Astrocyte of the spinal cord (primary cell): ENCODE results near the gene TMEM114.

Source experiments
- DNase-seq: peaks from one replicate; pipeline ENCODE4 v3.0.0; 2011; ENCODE audit warnings: low read depth, low spot score
- H3K4me3 ChIP-seq: 2 replicates; pipeline ENCODE4 v1.5.1; 2011; ENCODE audit warnings: low read depth, mild to moderate bottlenecking, low read length, moderate library complexity
- in situ Hi-C: cut with HindIII; loops from 2 replicates; pipeline ENCODE4 v1.10.0; 2017; ENCODE audit warnings: low sequenced_read_pairs
- TF ChIP-seq, protein P1 (sequence below): IDR thresholded peaks from 2 replicates; pipeline ENCODE4 v1.5.1; 2012; ENCODE audit warnings: low read depth, mild to moderate bottlenecking, low read length, inconsistent platforms

Gene TMEM114

DNA sequence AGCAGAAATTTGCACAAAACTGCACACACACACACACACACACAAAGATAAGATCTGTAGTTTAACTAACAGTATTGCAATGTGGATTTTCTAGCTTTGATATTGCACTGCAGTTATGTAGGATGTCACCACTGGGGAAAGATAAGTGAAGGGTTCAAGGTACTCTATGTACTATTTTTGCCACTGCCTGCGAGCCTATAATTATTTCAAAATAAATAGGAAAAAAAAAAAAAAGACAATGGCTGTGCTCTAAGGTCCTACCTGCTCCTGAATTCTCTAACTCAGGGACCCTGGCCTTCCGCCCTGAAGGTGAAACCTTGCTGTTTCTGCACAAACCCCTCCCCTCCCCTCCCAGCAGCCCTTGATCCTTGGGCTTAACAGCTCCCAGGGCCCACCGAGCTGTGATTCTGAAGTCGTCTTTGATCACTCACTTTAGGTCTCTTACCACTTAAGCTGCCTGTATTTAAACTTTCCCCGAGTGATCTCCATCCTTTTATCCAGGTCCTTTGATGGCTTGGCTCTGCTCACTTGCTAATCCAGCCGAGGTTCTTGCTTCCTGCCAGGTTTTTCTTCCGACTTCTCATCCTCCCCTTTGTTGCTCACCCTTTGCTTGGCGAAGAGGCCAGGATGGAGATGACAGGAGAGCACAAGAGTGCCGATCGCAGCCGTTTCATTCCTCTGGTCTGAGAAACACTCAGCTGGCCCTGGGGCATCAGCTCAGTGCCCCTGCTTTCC is 37.7 kb downstream of the TMEM114 start:
- TF ChIP-seq, protein P1, sequence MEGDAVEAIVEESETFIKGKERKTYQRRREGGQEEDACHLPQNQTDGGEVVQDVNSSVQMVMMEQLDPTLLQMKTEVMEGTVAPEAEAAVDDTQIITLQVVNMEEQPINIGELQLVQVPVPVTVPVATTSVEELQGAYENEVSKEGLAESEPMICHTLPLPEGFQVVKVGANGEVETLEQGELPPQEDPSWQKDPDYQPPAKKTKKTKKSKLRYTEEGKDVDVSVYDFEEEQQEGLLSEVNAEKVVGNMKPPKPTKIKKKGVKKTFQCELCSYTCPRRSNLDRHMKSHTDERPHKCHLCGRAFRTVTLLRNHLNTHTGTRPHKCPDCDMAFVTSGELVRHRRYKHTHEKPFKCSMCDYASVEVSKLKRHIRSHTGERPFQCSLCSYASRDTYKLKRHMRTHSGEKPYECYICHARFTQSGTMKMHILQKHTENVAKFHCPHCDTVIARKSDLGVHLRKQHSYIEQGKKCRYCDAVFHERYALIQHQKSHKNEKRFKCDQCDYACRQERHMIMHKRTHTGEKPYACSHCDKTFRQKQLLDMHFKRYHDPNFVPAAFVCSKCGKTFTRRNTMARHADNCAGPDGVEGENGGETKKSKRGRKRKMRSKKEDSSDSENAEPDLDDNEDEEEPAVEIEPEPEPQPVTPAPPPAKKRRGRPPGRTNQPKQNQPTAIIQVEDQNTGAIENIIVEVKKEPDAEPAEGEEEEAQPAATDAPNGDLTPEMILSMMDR = no peak
- no peak overlapping the region for H3K4me3 ChIP-seq
- DNase-seq = no peak
- in situ Hi-C loops = no loop called here

DNA sequence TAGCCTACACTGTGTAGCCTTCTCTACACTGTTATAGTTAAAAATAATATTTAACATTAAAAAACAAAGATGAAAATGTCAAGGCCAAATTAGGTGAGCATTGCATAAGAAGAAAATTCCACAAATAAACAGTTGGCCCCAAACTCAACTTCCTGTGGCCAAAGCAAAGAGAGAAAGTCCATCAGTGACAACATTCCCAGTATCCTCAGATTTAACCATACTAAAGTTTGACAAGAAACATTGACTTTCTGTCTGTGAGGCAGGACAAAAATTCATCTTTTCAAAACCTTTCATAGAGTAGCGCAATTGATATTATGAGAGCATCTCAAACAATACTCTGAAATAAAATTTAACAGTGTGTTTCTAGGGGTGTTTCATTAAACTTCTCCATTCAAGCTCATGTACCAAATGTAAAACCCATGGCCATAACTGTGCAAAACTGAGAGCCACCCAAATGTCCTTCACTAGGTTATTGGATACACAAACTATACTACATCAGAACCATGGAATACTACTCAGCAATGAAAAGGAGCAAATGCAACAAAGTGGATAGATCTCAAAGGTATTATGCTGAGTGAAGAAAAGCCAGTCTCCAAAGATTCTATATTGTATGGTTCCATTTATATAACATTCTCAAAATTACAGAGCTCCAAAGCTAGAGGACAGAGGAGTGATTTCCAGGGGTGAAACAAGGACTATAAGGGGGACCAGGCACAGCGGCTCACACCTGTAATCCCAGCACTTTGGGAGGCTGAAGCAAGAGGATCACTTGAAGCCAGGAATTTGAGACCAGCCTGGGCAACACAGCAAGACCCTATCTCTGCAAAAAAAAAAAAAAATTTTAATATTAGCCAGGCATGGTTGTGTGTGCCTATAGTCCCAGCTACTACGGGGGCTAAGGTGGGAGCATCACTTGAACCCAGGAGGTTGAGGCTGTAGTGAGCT is 38.7 kb downstream of the TMEM114 start:
- TF ChIP-seq, protein P1 = no peak
- DNase-seq = no peak
- in situ Hi-C loops = no loop called here
- no peak overlapping the region for H3K4me3 ChIP-seq

- H3K4me3 ChIP-seq = no peak overlapping the region
- in situ Hi-C loops = no loop called here
- TF ChIP-seq, protein P1 = no peak
- DNase-seq = no peak
Observed at GRCh38 chr16:8550728-8551387, 39.5 kb downstream of the TMEM114 start.

- TF ChIP-seq, protein P1 = no peak
- no peak for DNase-seq
- no peak overlapping the region for H3K4me3 ChIP-seq
- in situ Hi-C loops = no loop called here
Observed at GRCh38 chr16:8549843-8550412, 40.4 kb downstream of the TMEM114 start.

DNA sequence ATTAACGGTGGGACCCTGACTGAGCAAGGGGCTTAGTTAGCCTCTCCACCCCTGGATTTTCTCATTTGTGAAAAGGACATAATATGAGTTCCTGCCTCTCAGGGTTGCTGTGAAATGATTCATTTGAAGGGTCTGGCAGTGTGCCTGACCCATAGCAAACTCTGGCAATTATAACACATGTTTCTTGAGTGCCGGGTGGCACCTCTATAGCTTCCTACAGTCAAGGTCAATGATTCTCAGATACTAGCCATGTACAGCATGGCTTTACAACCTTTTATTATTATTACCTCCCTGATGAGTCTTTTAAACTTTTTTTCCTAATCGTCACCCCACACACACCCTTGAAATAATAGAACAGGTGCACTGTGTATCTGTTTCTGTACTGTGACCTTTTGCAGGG is 42.1 kb downstream of the TMEM114 start:
- TF ChIP-seq, protein P1 = no peak
- no peak for DNase-seq
- no peak overlapping the region for H3K4me3 ChIP-seq
- in situ Hi-C loops = no loop called here

GRCh38 chr16:8547762-8548161 is 42.5 kb downstream of the TMEM114 start:
- H3K4me3 ChIP-seq = no peak overlapping the region
- DNase-seq = no peak
- in situ Hi-C loops = no loop called here
- TF ChIP-seq, protein P1 = no peak
